Rectal smooth muscle tissue (tissue), 1 donor: ENCODE data around the gene RTL10.

Source experiments
- H3K27ac ChIP-seq: one replicate; pipeline ENCODE4 v1.7.0; 2013; ENCODE audit warnings: low read depth, low read length, inconsistent platforms
- H3K27me3 ChIP-seq: one replicate; pipeline ENCODE4 v1.7.0; 2013; ENCODE audit warnings: low read length; ENCODE audit not compliant: control insufficient read depth, insufficient read depth
- H3K36me3 ChIP-seq: one replicate; pipeline ENCODE4 v1.7.0; 2013; ENCODE audit warnings: low read length; ENCODE audit not compliant: control insufficient read depth, insufficient read depth
- H3K4me1 ChIP-seq: one replicate; pipeline ENCODE4 v1.7.0; 2013; ENCODE audit warnings: low read length; ENCODE audit not compliant: control insufficient read depth, insufficient read depth
- H3K4me3 ChIP-seq: one replicate; pipeline ENCODE4 v1.7.0; 2013; ENCODE audit warnings: low read length
- H3K9ac ChIP-seq: one replicate; pipeline ENCODE4 v1.7.0; 2013; ENCODE audit warnings: low read length

Gene RTL10

GRCh38 chr22:19896665-19897355, 42.1 kb upstream of the RTL10 start:
- Histone ChIP-seq H3K36me3 (peaks cover 2% of the 10 kb centered on the region), H3K27ac (no peak overlapping the region), H3K9ac (no peak overlapping the region), H3K27me3 (no peaks in the 10 kb centered on the region), H3K4me1 (no peaks in the 10 kb centered on the region), H3K4me3 (no peak overlapping the region)

- H3K27ac ChIP-seq = no peak overlapping the region
These were observed 40.6 kb upstream of the RTL10 start for GRCh38 chr22:19895160-19895849.

GRCh38 chr22:19893363-19893762, 38.7 kb upstream of the RTL10 start:
- Histone ChIP-seq H3K27me3 (no peaks in the 10 kb centered on the region), H3K4me1 (no peaks in the 10 kb centered on the region), H3K27ac (no peak overlapping the region), H3K9ac (no peak overlapping the region), H3K36me3 (peaks cover 4% of the 10 kb centered on the region), H3K4me3 (no peak overlapping the region)

More at GRCh38 chr22:19895160-19895849, 40.6 kb upstream of the RTL10 start:
- H3K4me1 ChIP-seq = no peaks in the 10 kb centered on the region
- H3K36me3 ChIP-seq = peaks cover 4% of the 10 kb centered on the region
- no peak overlapping the region for H3K4me3 ChIP-seq
- H3K27me3 ChIP-seq = no peaks in the 10 kb centered on the region
- H3K9ac ChIP-seq = no peak overlapping the region

GRCh38 chr22:19892925-19893324, 38.3 kb upstream of the RTL10 start:
- Histone ChIP-seq H3K4me1 (no peaks in the 10 kb centered on the region), H3K4me3 (no peak overlapping the region), H3K36me3 (peaks cover 4% of the 10 kb centered on the region), H3K9ac (no peak overlapping the region), H3K27me3 (no peaks in the 10 kb centered on the region), H3K27ac (no peak overlapping the region)

GRCh38 chr22:19892257-19892879, 37.7 kb upstream of the RTL10 start:
- H3K27me3 ChIP-seq = no peaks in the 10 kb centered on the region
- peaks cover 4% of the 10 kb centered on the region for H3K36me3 ChIP-seq
- H3K9ac ChIP-seq = no peak overlapping the region
- H3K27ac ChIP-seq = no peak overlapping the region
- no peaks in the 10 kb centered on the region for H3K4me1 ChIP-seq
- no peak overlapping the region for H3K4me3 ChIP-seq

GRCh38 chr22:19891317-19892256, 36.9 kb upstream of the RTL10 start:
- Histone ChIP-seq H3K36me3 (peaks cover 3% of the 10 kb centered on the region), H3K4me3 (peak overlapping the region; percentile 13), H3K27ac (no peak overlapping the region), H3K27me3 (no peaks in the 10 kb centered on the region), H3K9ac (no peak overlapping the region), H3K4me1 (no peaks in the 10 kb centered on the region)

- no peaks in the 10 kb centered on the region for H3K4me1 ChIP-seq
- H3K9ac ChIP-seq = no peak overlapping the region
- H3K27ac ChIP-seq = no peak overlapping the region
- H3K27me3 ChIP-seq = no peaks in the 10 kb centered on the region
- peaks cover 2% of the 10 kb centered on the region for H3K36me3 ChIP-seq
- no peak overlapping the region for H3K4me3 ChIP-seq
These were observed 36.0 kb upstream of the RTL10 start for GRCh38 chr22:19890502-19891316.

- H3K4me1 ChIP-seq = no peaks in the 10 kb centered on the region
- no peaks in the 10 kb centered on the region for H3K27me3 ChIP-seq
- no peak overlapping the region for H3K27ac ChIP-seq
- H3K4me3 ChIP-seq = no peak overlapping the region
- no peak overlapping the region for H3K9ac ChIP-seq
- peaks cover 2% of the 10 kb centered on the region for H3K36me3 ChIP-seq
These were observed 35.3 kb upstream of the RTL10 start for GRCh38 chr22:19889951-19890350.

- no peak overlapping the region for H3K9ac ChIP-seq
- no peaks in the 10 kb centered on the region for H3K27me3 ChIP-seq
- no peaks in the 10 kb centered on the region for H3K4me1 ChIP-seq
- no peak overlapping the region for H3K27ac ChIP-seq
- peaks cover 2% of the 10 kb centered on the region for H3K36me3 ChIP-seq
- H3K4me3 ChIP-seq = no peak overlapping the region
These were observed 33.6 kb upstream of the RTL10 start for GRCh38 chr22:19888131-19888746.

- H3K36me3 ChIP-seq = peaks cover 2% of the 10 kb centered on the region
- H3K27me3 ChIP-seq = no peaks in the 10 kb centered on the region
- peaks cover 2% of the 10 kb centered on the region for H3K4me1 ChIP-seq
- H3K27ac ChIP-seq = no peak overlapping the region
- no peak overlapping the region for H3K9ac ChIP-seq
- no peak overlapping the region for H3K4me3 ChIP-seq
These were observed 32.7 kb upstream of the RTL10 start for GRCh38 chr22:19887256-19887985.
